ENCODE measurements around the gene ZNF438. TPM values are rescaled to one million over a fixed set of nuclear protein-coding genes. Genes with fewer than 3 reads are reported as not detected.

Gene ZNF438
- total and polyA plus RNA-seq, 10 of the 15 experiments (the other 5 are each of a cell fraction or from before 2014, with no cell fraction given): 0.93 to 5.2 (median 1.9) TPM

DNA sequence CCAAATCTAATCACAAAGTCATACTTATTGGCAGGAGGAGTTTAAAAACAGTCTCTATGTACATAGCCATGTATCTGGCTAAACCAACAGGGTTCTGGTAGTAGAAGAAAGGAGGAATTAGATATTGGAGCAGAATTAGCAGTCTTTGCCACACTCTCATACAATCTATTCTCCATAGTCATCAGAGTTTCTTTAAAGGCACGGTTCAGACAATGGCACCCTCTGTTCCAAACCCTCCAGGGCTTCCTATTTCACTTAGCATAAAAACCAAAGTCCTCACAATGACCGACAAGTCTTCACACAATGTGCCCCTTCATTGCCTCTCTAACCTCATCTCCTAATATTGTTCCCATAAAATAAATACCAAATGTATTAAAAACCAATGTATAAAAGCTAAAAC, 12.7 kb downstream of the ZNF438 start:
- H3K9ac ChIP-seq (ENCODE audit: control insufficient read depth, insufficient read depth, low read length): no peak overlapping the region
- no peak overlapping the region for H2AFZ ChIP-seq (ENCODE audit: control insufficient read depth, low read depth, low read length)
- H3K36me3 ChIP-seq (ENCODE audit: control insufficient read depth in 2 of 2, insufficient read depth in 2 of 2, low read length in 1 of 2): no peaks in the 10 kb centered on the region
- ChIA-PET RAD21 (ENCODE audit: unreplicated experiment) (no interaction called here), POLR2A (no interaction called here), CTCF (interaction anchor here (2.2 kb wide), 1 partner anchor 11 kb away, joined by 8 read pairs; no protein-coding TSS in a partner anchor), SMC1A (ENCODE audit: uncharacterized antibody, unreplicated experiment) (interaction anchor here (1.6 to 1.8 kb wide), 2 partner anchors 9 to 11 kb away, joined by 5 to 7 read pairs; no protein-coding TSS in a partner anchor)
- H3K9me3 ChIP-seq (replicated peaks; ENCODE audit: control insufficient read depth, insufficient read depth, low read length): no peaks in the 10 kb centered on the region
- DNase-seq (ENCODE audit: low read depth, low spot score) (no peak), ATAC-seq (no peak), FAIRE-seq (no peak)
- no peak for TF ChIP-seq HDAC2 (IDR thresholded peaks at IDR 0.05)
- no peak for TF ChIP-seq FOXK2 (IDR thresholded peaks at IDR 0.05)
- no peak for TF ChIP-seq ASH2L (IDR thresholded peaks at IDR 0.05; ENCODE audit: borderline replicate concordance, low read depth)
- TF ChIP-seq, protein P1, sequence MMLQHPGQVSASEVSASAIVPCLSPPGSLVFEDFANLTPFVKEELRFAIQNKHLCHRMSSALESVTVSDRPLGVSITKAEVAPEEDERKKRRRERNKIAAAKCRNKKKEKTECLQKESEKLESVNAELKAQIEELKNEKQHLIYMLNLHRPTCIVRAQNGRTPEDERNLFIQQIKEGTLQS (IDR thresholded peaks at IDR 0.05; ENCODE audit: borderline replicate concordance, extremely low read depth, low read depth, low read length): no peak
- no peak for TF ChIP-seq FOXM1 (IDR thresholded peaks at IDR 0.05; ENCODE audit: low read depth, low read length)
- TF ChIP-seq, protein P2, sequence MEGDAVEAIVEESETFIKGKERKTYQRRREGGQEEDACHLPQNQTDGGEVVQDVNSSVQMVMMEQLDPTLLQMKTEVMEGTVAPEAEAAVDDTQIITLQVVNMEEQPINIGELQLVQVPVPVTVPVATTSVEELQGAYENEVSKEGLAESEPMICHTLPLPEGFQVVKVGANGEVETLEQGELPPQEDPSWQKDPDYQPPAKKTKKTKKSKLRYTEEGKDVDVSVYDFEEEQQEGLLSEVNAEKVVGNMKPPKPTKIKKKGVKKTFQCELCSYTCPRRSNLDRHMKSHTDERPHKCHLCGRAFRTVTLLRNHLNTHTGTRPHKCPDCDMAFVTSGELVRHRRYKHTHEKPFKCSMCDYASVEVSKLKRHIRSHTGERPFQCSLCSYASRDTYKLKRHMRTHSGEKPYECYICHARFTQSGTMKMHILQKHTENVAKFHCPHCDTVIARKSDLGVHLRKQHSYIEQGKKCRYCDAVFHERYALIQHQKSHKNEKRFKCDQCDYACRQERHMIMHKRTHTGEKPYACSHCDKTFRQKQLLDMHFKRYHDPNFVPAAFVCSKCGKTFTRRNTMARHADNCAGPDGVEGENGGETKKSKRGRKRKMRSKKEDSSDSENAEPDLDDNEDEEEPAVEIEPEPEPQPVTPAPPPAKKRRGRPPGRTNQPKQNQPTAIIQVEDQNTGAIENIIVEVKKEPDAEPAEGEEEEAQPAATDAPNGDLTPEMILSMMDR (IDR thresholded peaks at IDR 0.05 in 2 of 3, conservative IDR thresholded peaks at IDR 0.05 in 1 of 3; ENCODE audit: control insufficient read depth in 2 of 3, extremely low read depth in 1 of 3, insufficient read depth in 1 of 3, low read depth in 3 of 3, low read length in 3 of 3): no peak
- no peak for TF ChIP-seq BHLHE40 (IDR thresholded peaks at IDR 0.05; ENCODE audit: borderline replicate concordance in 1 of 2, low read depth in 2 of 2, low read length in 1 of 2)
- no peak for TF ChIP-seq TAF1 (IDR thresholded peaks at IDR 0.05; ENCODE audit: borderline replicate concordance, low read depth, low read length)
- TF ChIP-seq, protein P3, sequence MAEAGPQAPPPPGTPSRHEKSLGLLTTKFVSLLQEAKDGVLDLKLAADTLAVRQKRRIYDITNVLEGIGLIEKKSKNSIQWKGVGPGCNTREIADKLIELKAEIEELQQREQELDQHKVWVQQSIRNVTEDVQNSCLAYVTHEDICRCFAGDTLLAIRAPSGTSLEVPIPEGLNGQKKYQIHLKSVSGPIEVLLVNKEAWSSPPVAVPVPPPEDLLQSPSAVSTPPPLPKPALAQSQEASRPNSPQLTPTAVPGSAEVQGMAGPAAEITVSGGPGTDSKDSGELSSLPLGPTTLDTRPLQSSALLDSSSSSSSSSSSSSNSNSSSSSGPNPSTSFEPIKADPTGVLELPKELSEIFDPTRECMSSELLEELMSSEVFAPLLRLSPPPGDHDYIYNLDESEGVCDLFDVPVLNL (IDR thresholded peaks at IDR 0.05; ENCODE audit: low read depth, low read length): no peak
- TF ChIP-seq POLR2AphosphoS5 (IDR thresholded peaks at IDR 0.05; ENCODE audit: low read length): no peak
- no peak for TF ChIP-seq HCFC1 (IDR thresholded peaks at IDR 0.05; ENCODE audit: low read length)
- TF ChIP-seq CBX5 (IDR thresholded peaks at IDR 0.05; ENCODE audit: low read depth): no peak
- TF ChIP-seq CREB1 (IDR thresholded peaks at IDR 0.05; ENCODE audit: low read depth): no peak
- no peak for TF ChIP-seq CHD4 (IDR thresholded peaks at IDR 0.05)
- TF ChIP-seq RELA (IDR thresholded peaks at IDR 0.05; ENCODE audit: borderline replicate concordance, partially characterized antibody): no peak
- TF ChIP-seq, protein P4, sequence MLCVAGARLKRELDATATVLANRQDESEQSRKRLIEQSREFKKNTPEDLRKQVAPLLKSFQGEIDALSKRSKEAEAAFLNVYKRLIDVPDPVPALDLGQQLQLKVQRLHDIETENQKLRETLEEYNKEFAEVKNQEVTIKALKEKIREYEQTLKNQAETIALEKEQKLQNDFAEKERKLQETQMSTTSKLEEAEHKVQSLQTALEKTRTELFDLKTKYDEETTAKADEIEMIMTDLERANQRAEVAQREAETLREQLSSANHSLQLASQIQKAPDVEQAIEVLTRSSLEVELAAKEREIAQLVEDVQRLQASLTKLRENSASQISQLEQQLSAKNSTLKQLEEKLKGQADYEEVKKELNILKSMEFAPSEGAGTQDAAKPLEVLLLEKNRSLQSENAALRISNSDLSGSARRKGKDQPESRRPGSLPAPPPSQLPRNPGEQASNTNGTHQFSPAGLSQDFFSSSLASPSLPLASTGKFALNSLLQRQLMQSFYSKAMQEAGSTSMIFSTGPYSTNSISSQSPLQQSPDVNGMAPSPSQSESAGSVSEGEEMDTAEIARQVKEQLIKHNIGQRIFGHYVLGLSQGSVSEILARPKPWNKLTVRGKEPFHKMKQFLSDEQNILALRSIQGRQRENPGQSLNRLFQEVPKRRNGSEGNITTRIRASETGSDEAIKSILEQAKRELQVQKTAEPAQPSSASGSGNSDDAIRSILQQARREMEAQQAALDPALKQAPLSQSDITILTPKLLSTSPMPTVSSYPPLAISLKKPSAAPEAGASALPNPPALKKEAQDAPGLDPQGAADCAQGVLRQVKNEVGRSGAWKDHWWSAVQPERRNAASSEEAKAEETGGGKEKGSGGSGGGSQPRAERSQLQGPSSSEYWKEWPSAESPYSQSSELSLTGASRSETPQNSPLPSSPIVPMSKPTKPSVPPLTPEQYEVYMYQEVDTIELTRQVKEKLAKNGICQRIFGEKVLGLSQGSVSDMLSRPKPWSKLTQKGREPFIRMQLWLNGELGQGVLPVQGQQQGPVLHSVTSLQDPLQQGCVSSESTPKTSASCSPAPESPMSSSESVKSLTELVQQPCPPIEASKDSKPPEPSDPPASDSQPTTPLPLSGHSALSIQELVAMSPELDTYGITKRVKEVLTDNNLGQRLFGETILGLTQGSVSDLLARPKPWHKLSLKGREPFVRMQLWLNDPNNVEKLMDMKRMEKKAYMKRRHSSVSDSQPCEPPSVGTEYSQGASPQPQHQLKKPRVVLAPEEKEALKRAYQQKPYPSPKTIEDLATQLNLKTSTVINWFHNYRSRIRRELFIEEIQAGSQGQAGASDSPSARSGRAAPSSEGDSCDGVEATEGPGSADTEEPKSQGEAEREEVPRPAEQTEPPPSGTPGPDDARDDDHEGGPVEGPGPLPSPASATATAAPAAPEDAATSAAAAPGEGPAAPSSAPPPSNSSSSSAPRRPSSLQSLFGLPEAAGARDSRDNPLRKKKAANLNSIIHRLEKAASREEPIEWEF (IDR thresholded peaks at IDR 0.05; ENCODE audit: insufficient replicate concordance, low read depth, low read length): no peak
- TF ChIP-seq HDGF (IDR thresholded peaks at IDR 0.05): no peak
- no peak for TF ChIP-seq SMAD1 (IDR thresholded peaks at IDR 0.05; ENCODE audit: low read depth, partially characterized antibody)
- no peaks in the 10 kb centered on the region for H3K79me2 ChIP-seq (ENCODE audit: control insufficient read depth, insufficient read depth, low read length)
- no TSS peak for BruUV-seq (replicated peaks)
- intact Hi-C loops (cut with micrococcal nuclease; ENCODE audit: unreplicated experiment): no loop called here
- H3K27ac ChIP-seq (ENCODE audit: control insufficient read depth, insufficient read depth): no peak overlapping the region
- H4K20me1 ChIP-seq (ENCODE audit: control insufficient read depth, insufficient read depth): no peaks in the 10 kb centered on the region
- H3K4me1 ChIP-seq (ENCODE audit: control insufficient read depth, insufficient read depth, low read length): peaks cover 7% of the 10 kb centered on the region; the same call in 1 of the 2 replicates
- no peak overlapping the region for H3K4me3 ChIP-seq
- no peaks in the 10 kb centered on the region for H3K27me3 ChIP-seq (replicated peaks in 1 of 2; ENCODE audit: control insufficient read depth in 2 of 2, insufficient read depth in 2 of 2, low read length in 1 of 2)
- 48% methylated on average over 2 of the region's 2 CpGs for WGBS (ENCODE audit: insufficient coverage, insufficient replicate concordance, low lambda C conversion rate, missing lambda C conversion rate)
- in situ Hi-C loops (cut with MboI): no loop called here
- H3K4me2 ChIP-seq (ENCODE audit: control insufficient read depth, insufficient read depth): no peak overlapping the region
